RPMI8226 (cell line): ENCODE results near the gene NCAN.
"Not testable (repeated sequence)": the region's sequence is repeated elsewhere in the genome, so short reads cannot be mapped to it uniquely, and the experiment has no call there.

Experiments
- DNase-seq: peaks from one replicate; pipeline ENCODE4 v3.0.0-alpha.2; 2015

The NCAN gene

GRCh38 chr19:19226204-19226603 lies 14.4 kb downstream of the NCAN start:
- DNase-seq = no peak

DNA sequence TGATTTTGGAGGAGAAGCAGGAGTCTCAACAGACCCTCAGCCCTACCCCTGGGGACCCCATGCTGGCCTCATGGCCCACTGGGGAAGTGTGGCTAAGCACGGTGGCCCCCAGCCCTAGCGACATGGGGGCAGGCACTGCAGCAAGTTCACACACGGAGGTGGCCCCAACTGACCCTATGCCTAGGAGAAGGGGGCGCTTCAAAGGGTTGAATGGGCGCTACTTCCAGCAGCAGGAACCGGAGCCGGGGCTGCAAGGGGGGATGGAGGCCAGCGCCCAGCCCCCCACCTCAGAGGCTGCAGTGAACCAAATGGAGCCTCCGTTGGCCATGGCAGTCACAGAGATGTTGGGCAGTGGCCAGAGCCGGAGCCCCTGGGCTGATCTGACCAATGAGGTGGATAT lies 14.9 kb downstream of the NCAN start:
- DNase-seq = no peak

DNA sequence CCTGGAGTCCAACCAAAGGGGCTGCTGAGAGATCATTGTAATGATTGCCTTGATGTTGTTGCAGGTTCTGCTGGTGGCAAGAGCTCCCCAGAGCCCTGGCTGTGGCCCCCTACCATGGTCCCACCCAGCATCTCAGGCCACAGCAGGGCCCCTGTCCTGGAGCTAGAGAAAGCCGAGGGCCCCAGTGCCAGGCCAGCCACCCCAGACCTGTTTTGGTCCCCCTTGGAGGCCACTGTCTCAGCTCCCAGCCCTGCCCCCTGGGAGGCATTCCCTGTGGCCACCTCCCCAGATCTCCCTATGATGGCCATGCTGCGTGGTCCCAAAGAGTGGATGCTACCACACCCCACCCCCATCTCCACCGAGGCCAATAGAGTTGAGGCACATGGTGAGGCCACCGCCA lies 15.5 kb downstream of the NCAN start:
- DNase-seq = no peak

- no peak for DNase-seq
Observed at GRCh38 chr19:19229701-19230100, 17.9 kb downstream of the NCAN start.

GRCh38 chr19:19230999-19231398 lies 19.2 kb downstream of the NCAN start:
- DNase-seq = no peak

DNA sequence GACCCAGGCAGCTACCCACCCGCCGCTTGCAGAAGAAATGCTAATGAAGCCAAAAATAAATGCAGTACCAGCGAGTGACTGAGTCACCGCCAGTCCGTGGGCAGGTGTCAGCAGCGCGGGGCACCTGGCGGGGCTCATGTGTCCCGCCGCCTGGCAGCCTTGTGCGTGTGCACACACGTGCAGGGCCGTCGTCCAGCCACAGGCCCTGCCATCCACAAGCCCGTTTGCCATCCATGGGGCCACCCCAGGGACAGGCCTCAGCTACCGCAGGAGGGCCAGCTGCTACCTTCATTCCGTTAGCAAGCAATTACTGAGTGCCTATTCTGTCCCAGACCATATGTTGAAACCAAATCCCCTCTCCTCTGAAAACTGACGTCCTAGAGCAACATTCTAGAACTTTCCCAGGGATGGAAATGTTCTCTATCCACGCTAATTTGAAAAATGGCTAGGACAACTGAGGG lies 20.5 kb downstream of the NCAN start:
- DNase-seq = peak; percentile 61

DNA sequence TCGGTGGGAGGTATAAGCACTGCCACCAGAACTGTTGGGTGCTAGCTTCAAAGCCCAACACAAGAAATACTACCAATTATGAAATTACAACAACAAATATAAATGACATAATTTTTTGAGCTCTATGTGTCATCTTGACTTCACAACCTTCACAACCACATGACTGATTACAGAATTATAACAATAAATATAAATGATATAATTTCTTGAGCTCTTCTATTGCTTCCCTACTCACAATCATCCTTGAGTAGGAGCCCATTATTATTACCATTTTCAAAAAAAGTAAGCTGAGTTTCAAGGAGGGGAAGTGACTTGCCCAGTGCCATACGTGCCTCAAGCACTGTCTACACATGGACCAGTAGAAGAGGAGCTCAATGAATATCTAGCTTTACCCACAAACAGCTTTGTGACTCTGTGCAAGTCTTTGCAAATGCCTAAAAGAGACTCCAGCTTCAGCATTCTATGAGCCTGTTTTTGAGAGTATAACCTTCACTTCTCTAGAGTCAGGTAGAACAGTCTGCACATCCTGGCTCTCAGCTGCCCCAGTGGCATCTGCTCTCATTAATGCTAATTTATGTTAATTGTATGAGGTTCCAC lies 22.6 kb downstream of the NCAN start:
- no peak for DNase-seq

- no peak for DNase-seq
Observed at GRCh38 chr19:19236173-19236572, 24.4 kb downstream of the NCAN start.

DNA sequence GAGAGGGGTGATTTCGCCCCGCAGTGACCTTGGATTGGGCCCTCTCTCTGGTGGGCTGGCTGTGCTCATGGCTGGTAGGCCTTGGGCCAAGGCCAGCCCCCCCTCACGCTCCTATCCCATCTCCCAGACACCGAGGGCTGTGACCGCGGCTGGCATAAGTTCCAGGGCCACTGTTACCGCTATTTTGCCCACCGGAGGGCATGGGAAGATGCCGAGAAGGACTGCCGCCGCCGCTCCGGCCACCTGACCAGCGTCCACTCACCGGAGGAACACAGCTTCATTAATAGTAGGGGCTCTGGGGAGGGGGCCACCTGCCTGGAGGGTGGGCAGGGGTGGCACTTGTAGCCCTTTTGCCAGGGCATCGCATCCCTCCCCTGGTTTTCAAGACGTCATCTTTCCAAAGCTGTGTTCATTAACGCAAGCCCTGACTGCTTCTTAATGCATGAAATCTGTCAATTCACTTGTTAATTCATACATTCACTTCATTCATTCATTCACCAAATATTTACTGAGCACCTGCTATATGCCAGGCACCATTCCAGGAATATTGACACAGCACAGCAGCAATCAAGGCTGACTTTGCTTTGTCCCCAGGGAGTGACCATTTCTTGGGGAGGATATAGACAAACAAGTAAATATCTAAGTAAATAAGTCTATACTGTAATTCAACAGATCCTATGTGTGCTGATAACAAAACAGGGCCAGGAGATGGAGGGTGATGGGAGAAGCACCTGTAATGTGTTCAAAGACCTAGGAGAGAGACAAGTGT lies 26.6 kb downstream of the NCAN start:
- DNase-seq = no peak

DNA sequence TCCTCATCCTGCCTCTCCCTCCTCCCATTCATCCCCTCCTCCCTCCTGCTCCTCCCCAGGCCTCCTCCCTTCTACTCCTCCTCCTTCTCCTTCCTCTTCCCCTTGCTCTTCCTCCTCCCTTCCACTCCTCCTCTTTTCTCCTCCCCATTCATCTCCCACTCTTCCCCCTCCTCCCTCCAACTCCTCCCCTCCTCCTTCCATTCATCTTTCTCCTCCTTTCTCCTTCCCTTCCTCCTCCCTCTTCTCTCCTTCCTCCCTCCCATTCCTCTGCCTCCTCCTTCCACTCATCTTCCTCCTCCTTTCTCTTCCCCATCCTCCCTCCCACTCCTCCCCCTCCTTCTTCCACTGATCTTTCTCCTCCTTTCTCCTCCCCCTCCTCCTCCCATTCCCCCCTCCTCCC lies 27.9 kb downstream of the NCAN start:
- no peak for DNase-seq

- DNase-seq = no peak
Observed at GRCh38 chr19:19240476-19240875, 28.7 kb downstream of the NCAN start.

- DNase-seq = no peak
Observed at GRCh38 chr19:19250196-19250801, 38.5 kb downstream of the NCAN start.

DNA sequence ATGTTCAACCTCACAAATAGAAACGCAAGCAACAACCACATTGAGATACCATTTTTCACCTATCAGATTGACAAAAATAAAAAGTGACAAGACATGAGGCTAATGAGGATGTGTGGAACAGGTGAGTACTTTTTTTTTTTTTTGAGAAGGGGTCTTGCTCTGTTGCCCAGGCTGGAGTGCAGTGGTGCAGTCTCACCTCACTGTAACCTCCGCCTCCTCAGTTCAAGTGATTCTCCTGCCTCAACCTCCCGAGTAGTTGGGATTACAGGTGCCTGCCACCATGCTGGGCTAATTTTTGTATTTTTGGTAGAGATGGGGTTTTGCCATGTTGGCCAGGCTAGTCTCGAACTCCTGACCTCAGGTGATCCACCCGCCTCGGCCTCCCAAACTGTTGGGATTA lies 41.7 kb downstream of the NCAN start:
- not testable (repeated sequence) for DNase-seq

GRCh38 chr19:19256072-19256969 lies 44.6 kb downstream of the NCAN start:
- DNase-seq = peak; percentile 32

- peak; percentile 30 for DNase-seq
Observed at GRCh38 chr19:19257137-19257536, 45.4 kb downstream of the NCAN start.

DNA sequence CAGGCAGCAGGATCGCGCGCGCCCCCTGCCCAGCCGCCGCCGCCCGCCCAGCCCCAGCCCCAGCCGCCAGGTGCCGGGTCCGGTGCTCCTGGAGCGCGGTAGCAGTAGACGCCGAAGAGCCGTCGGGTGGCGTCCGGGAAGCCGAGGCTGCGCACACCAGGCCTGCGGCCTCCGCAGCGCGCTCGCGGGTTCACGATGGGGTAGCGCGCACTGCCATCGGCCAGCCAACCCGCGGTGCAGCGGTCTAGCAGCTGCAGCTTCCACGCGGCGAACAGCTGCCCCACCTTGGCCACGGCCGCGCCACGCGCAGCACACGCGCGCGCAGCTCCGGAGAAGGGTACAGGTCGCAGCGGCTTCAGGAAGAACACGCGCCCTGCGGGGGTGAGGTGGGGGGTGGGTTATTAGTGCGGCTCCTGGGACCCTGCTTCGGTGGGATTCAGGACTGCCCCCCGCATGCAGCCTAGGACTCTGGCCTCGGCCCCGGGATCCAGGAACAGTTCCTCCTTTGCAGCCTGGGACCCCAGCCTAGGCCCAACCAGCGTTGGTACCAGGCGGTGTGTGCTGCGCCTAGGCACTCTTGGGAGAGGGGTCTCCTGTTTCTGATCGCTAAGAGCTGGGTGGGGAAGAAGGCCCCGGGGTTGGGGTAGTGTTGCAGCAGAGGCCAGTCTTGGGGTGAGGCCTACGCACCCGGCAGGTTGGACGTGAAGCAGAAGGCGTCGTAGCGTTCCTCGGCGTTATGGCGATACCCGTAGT lies 46.3 kb downstream of the NCAN start:
- no peak for DNase-seq

DNA sequence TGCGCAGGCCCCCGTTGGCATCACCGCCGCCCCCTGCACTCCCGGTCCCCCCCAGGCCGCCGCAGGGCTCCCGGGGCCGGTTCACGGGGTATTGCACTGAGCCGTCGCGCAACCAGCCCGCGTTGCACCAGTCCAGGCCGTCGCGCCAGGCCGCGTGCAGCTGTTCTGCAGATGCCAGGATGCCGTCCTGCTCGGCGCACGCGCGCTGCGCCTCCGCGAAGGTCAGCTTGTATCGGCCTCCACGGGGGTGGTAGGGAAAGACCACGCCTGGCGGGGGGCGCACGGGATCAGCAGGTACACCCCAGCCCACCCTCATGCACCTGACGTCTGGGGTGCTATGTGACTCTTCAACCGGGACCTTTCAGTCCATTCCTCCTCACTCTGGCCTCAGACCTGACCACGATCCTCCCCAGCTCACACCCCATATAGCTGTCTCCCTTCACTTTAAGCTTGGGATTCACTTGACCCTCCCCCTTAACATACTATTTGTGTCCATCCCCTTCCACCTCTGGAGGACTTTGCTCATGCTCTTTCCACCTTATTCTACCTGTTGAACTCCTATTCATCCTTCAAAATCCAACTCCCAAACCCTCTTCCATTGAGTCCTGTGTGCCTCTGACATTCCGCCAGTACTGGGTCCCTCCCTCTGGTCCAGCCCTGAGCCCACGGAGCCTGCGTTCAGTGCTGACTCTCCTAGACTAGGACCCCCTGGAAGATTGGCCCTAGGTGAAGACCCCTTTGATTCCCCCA lies 47.0 kb downstream of the NCAN start:
- no peak for DNase-seq

DNA sequence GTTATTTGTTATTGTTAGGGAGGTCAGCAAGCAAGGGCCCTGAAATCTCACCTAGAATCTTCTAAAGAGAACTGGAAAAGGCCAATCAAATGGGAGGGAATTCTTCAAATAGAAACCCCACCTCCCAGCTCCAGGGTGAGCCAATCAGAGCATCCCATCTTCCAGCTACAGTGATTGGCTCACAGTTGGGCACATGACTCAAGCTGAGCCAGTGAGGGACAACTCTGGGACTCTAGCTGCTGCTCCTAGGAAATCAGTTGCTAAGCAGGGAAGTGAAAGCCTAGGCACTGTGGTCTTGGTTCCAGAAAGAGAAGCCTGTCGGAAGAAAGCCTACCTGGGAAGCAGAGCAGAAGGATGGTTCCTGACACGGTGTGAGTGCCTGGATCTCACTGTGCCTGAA lies 48.0 kb downstream of the NCAN start:
- DNase-seq = peak; percentile 64

GRCh38 chr19:19260417-19261214 lies 48.9 kb downstream of the NCAN start:
- DNase-seq = no peak

GRCh38 chr19:19261350-19262189 lies 49.8 kb downstream of the NCAN start:
- no peak for DNase-seq
